ENCODE results near the gene TMEM258.

Gene TMEM258

DNA sequence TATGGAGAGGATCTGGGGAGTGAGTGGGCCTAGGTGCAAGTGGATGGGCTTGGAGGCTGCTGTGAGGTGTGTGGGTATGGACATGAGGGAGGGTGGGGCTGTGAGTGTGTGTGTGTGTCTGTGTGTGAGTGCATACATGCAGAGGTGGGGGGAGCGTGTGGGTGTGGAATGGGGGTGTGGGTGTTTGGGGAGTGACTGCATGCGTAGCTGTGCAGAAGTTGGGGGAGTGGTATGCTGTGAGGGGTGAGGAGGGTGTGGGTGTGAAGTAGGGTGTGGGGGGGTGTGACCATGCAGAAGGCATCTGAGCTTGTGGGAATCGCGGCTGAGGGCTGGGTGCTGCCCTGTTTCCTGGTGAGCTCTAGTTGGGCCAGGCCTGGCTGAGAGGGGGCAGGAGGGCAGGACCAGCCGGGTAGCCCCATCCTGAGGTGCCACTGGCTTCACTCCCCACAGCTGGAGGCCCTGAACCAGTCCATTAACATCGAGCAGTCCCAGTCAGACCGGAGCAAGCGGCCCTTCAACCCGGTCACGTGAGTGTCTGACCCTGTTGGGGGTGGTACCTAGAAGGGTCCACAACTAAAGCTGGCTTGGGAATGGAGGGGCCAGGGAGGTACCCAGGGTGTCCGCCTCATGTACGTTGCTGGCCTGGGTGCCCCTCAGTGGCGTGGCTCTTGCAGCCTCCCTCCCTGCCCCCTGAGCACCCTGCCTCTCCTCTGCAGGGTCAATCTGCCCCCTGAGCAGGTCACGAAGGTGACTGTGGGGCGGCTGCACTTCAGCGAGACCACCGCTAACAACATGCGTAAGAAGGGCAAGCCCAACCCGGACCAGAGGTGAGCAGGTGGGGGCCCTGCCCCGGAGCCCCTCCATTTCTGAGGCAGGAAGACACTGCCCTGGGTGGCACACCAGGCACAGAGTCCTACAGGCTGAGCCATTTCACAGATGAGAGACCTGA lies 16.5 kb downstream of the TMEM258 start:
- DNase-seq (ENCODE audit: low read depth) = no peak

GRCh38 chr11:61775106-61775505 lies 17.3 kb downstream of the TMEM258 start:
- no peak for DNase-seq (ENCODE audit: low read depth)

- no peak for DNase-seq (ENCODE audit: low read depth)
Observed at GRCh38 chr11:61774411-61774810, 18.0 kb downstream of the TMEM258 start.

DNA sequence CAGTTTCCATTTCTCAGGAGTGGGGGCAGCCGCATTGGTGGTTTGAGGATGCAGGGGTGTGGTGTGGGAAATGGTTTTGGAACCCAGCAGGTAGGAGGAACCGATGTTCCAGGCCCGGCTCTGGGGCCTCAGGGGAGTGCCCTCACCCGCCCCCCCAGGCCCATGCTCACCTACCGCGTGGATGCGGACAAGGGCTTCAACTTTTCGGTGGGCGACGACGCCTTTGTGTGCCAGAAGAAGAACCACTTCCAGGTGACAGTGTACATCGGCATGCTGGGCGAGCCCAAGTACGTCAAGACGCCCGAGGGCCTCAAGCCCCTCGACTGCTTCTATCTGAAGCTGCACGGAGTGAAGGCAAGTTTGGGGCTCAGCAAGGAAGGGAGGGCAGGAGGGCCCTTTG lies 18.6 kb downstream of the TMEM258 start:
- DNase-seq (ENCODE audit: low read depth) = no peak

DNA sequence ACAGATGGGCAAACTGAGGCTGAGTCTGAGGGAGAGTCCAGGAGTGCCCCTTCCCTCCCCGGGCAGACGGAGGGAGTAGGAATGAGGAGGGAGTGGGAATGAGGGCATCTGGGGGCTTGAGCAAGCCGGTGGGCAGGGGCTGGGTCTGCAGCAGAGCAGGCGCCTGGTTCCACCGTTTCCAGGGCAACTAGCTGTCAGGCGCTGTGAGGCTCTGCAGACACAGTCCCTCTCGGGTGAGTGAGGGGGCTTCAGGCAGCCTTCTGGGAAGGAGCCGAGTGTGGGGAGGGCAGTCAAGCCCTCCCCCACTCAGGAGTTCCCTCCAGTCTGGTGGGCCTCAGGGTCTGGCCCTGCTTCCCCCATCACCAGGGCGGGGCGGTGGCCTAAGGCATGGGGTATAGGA lies 19.0 kb downstream of the TMEM258 start:
- no peak for DNase-seq (ENCODE audit: low read depth)

- DNase-seq (ENCODE audit: low read depth) = no peak
Observed at GRCh38 chr11:61771985-61772455, 20.4 kb downstream of the TMEM258 start.

- DNase-seq (ENCODE audit: low read depth) = no peak
Observed at GRCh38 chr11:61771195-61771894, 21.1 kb downstream of the TMEM258 start.

GRCh38 chr11:61769946-61770683 lies 22.3 kb downstream of the TMEM258 start:
- DNase-seq (ENCODE audit: low read depth) = no peak

DNA sequence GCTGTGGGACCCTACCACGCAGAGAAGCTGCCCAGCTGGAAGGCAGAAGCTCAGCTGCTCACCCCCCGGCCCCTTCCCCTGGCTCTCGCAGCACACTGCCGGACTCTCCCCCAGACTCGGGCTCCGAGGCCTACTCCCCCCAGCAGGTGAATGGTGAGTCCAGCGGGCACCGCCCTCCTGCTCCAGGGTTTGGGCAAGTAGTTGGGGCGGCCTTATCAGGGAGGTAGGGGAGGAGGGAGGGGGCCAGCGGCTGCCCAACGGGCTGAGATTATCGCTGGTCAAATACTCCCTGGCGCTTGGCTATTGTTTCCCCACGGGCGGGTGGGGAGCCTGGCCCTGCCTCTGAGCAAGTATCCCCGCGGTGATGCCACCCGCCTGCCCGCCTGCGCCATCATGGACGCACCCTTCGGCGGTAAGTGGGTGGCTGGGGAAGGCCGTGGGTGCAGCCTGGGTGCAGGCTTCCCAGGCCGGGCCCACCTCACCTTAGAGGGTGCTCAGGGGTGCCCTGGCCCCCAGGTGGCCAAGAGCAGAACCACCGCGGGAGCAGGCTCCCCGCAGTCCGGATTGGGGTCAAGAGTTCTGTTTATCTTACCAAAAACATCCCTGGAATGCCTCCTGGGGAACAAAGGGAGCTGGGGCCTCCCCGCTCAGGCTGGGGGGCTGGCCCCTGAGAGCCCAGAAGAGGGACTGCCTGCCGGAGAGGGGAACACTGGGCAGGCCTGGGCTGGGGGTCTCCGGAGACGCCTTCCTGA lies 23.1 kb downstream of the TMEM258 start:
- DNase-seq (ENCODE audit: low read depth) = no peak

- DNase-seq (ENCODE audit: low read depth) = no peak
Observed at GRCh38 chr11:61768376-61769076, 23.9 kb downstream of the TMEM258 start.

- DNase-seq (ENCODE audit: low read depth) = no peak
Observed at GRCh38 chr11:61766353-61766841, 26.0 kb downstream of the TMEM258 start.

GRCh38 chr11:61765550-61766253 lies 26.7 kb downstream of the TMEM258 start:
- no peak for DNase-seq (ENCODE audit: low read depth)

DNA sequence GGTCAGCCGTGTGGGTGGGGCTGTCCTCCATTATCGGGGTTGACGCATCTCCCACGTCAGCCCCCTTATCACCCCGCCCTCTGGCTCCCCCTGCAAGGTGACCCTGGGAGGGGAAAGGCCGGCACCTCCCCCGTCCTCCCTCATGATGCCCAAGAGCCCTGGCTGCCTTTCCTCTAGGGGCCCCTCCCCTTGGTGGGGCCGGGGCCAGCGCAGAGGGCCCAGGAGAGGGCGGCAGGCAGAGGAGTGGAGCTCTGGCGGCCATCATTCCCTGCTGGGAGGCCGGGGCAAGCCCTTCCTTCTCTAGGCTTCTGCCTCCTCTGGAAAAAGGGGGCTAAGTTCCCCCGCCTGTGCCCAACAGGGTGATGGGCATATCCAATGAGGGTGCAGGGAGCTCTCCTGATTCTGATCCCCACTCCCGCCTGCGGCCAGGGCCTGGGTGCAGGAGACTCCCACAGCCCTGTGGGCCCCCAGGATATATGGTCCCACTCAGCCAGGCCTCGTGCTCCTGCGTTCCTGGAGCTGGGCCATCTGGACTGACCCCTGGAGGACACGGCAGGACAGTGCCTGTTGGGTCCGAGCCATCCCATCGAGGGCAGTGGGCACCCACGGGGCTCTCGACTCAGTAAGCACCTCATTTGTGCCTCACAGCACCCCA lies 27.7 kb downstream of the TMEM258 start:
- DNase-seq (ENCODE audit: low read depth) = no peak

GRCh38 chr11:61763930-61764605 lies 28.3 kb downstream of the TMEM258 start:
- DNase-seq (ENCODE audit: low read depth) = no peak

GRCh38 chr11:61762798-61763197 lies 29.6 kb downstream of the TMEM258 start:
- DNase-seq (ENCODE audit: low read depth) = no peak

- no peak for DNase-seq (ENCODE audit: low read depth)
Observed at GRCh38 chr11:61762223-61762615, 30.2 kb downstream of the TMEM258 start.

GRCh38 chr11:61761440-61762222 lies 30.8 kb downstream of the TMEM258 start:
- no peak for DNase-seq (ENCODE audit: low read depth)

DNA sequence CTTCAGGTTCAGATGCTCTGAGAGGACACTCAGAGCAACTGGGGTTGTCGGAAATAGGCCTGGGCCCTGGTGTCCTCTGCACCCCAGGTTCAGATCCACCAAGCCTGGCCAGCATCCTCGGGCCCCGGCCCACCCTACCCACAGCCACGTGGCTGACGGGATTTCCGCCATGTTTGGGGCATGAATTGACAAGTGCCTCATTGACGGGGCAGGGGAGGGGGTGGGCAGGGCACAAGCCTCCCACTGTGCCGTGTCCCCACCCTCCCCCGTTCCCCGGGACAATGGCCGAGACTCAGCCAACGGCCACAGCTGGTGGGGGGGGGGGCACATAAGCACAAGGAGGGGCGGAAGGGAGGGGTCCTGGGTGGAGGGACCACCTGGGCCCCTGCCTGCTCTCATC lies 31.5 kb downstream of the TMEM258 start:
- DNase-seq (ENCODE audit: low read depth) = no peak

Measured in stimulated activated CD8-positive, alpha-beta memory T cell treated with anti-CD3 and anti-CD28 coated beads, Interleukin-7, amount 100 ng/mL, for 24 hours (primary cell).